GM12864 (cell line): ENCODE data around the gene VWA5A.

Source experiments
- DNase-seq: peaks from one replicate; pipeline ENCODE4 v3.0.0-alpha.2; 2011; ENCODE audit warnings: low read depth
- H3K4me3 ChIP-seq: 2 replicates; pipeline ENCODE4 v1.5.1; 2011; ENCODE audit warnings: mild to moderate bottlenecking, low read depth, low read length, control low read depth
- TF ChIP-seq, protein P1 (sequence below): IDR thresholded peaks from 2 replicates; pipeline ENCODE4 v1.5.1; 2011; ENCODE audit warnings: low read depth, mild to moderate bottlenecking, moderate library complexity, low read length, control low read depth, inconsistent platforms; ENCODE audit errors: missing control alignments

Gene VWA5A

DNA sequence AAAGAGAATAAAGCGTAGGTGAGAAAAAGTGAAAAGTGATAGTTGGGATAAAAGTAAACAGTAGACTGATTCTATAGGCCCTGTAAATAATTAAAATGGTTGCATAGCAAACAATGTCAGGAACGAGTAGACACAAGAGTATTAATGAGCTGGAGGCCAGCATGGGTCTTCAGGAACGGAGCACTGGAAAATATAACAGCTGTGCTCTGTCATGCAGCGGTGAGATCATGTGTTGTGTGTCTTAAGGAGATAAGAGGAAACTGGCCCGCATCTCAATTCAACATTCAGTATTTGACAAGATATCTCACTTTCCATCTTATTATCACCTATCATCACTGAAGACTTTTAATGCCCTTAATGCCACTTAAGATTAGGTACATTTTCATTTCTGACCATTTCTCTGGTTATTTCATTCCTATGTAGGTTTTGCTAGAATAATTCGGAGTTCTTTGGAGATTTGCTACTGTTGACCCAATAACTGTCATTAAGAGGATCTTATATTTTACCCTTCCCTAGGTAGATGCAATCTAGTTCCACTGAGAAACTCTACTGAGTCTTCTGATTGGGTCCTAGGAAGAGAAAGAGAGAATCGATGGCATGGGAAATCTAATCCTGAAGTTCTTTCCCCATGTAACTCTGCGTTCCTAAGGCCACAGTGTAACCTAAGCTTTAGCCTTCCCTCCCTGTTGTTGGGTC is 35.5 kb upstream of the VWA5A start:
- H3K4me3 ChIP-seq: no peak overlapping the region
- DNase-seq: no peak
- TF ChIP-seq, protein P1, sequence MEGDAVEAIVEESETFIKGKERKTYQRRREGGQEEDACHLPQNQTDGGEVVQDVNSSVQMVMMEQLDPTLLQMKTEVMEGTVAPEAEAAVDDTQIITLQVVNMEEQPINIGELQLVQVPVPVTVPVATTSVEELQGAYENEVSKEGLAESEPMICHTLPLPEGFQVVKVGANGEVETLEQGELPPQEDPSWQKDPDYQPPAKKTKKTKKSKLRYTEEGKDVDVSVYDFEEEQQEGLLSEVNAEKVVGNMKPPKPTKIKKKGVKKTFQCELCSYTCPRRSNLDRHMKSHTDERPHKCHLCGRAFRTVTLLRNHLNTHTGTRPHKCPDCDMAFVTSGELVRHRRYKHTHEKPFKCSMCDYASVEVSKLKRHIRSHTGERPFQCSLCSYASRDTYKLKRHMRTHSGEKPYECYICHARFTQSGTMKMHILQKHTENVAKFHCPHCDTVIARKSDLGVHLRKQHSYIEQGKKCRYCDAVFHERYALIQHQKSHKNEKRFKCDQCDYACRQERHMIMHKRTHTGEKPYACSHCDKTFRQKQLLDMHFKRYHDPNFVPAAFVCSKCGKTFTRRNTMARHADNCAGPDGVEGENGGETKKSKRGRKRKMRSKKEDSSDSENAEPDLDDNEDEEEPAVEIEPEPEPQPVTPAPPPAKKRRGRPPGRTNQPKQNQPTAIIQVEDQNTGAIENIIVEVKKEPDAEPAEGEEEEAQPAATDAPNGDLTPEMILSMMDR: no peak

DNA sequence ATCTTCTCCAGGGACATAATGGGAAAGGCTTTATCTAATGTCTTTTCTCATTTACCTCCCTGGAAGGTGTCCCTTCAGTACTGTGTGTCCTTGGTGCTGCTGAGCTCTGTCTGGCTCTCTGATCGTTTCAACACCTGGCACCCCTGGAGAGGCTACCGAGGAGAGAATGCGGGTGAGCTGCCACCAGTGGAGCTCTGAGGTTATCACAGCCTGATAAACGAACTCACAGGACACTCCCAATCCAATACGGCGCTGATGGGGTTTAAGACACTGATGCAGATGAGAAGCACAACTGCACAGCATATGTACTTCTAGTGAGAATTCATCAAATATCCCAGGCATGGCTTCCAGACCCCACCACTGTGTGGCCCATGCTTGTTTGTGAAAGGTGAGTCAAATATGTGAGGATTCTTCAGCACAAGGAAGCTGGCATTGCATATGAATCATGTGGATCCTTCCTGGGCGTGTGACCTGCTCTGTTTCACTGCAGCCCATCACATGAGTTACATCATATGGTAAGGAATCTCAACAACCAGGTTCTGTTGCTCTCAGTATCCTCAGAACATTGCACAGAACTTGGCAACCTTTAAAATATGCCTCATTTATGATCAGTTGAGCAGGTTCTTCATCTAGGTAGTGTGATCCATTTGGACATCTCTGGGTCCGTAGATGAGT is 34.8 kb upstream of the VWA5A start:
- no peak overlapping the region for H3K4me3 ChIP-seq
- TF ChIP-seq, protein P1: no peak
- DNase-seq: no peak

DNA sequence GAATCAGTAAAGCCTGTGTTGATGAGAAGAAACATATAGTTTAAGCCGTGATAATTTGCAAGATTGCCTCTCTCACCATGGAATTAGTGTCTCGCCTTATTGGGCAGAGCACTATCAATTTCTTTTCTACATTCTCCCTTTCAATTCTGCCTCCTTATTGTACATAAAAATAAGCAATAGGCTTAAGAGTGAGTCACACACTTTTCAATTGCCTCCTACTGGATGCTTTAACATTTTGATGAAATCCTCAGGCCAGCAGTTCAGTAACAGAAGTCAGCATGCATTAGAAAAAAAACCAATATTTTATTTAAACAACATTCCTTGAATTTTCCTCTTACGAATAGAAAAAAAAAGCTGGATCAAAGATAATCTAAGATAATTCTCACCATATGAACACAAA is 33.8 kb upstream of the VWA5A start:
- H3K4me3 ChIP-seq: no peak overlapping the region
- TF ChIP-seq, protein P1: no peak
- DNase-seq: no peak

- no peak for DNase-seq
- H3K4me3 ChIP-seq: no peak overlapping the region
- TF ChIP-seq, protein P1: no peak
Measured at GRCh38 chr11:124082371-124082770, 32.9 kb upstream of the VWA5A start.

DNA sequence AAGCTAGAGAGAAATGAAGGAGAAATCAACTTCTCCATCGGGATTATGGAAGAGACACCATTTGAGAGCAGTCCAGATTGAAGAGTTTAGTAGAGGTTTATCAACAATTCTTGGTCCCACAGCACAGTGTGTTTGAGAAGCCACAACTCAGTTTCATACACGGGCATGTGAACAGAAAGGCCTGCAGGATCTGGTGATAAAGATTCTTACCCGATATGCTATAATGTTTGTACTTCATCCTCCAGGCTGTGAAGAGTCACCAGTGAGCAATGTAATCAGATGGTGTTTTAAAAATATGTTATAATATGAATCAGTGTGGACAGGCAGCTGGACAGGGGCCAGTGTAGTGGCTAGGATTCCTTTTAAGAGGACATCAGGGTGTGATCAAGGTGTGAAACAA is 29.7 kb upstream of the VWA5A start:
- TF ChIP-seq, protein P1: no peak
- H3K4me3 ChIP-seq: no peak overlapping the region
- no peak for DNase-seq

- H3K4me3 ChIP-seq: no peak overlapping the region
- TF ChIP-seq, protein P1: no peak
- no peak for DNase-seq
Measured at GRCh38 chr11:124085997-124086846, 29.0 kb upstream of the VWA5A start.
